HepG2 (cell line): ENCODE results near the gene IFT57. TPM values are rescaled to one million over a fixed set of nuclear protein-coding genes. Genes with fewer than 3 reads are reported as not detected.

Experiments
- ATF7-NPFF ChIP-seq: sonication (generic); formaldehyde crosslinking; IDR thresholded peaks from 2 replicates; pipeline ENCODE4 v1.8.1; 2023; ENCODE audit warnings: mild to moderate bottlenecking, low read depth, missing genetic modification reagents, moderate library complexity
- DNMT1 ChIP-seq: sonication (generic); formaldehyde crosslinking; IDR thresholded peaks from 2 replicates; pipeline ENCODE4 v1.5.1; 2020; ENCODE audit warnings: mild to moderate bottlenecking, missing genetic modification reagents
- GATAD1 ChIP-seq: IDR thresholded peaks from 2 replicates; pipeline ENCODE4 v1.6.1; 2016; ENCODE audit warnings: missing genetic modification reagents, missing compliant biosample characterization
- ISL2 ChIP-seq: sonication (generic); formaldehyde crosslinking; IDR thresholded peaks from 2 replicates; pipeline ENCODE4 v1.5.0; 2020; ENCODE audit warnings: missing genetic modification reagents
- KLF15 ChIP-seq: sonication (generic); formaldehyde crosslinking; IDR thresholded peaks from 2 replicates; pipeline ENCODE4 v1.8.1; 2023; ENCODE audit warnings: borderline replicate concordance, mild to moderate bottlenecking, inconsistent platforms, missing genetic modification reagents, mixed read lengths
- KMT2A ChIP-seq: sonication (generic); formaldehyde crosslinking; IDR thresholded peaks from 2 replicates; pipeline ENCODE4 v1.4.0; 2020; ENCODE audit warnings: missing genetic modification reagents
- MLLT10 ChIP-seq: sonication (generic); formaldehyde crosslinking; IDR thresholded peaks from 2 replicates; pipeline ENCODE4 v1.4.0; 2020; ENCODE audit warnings: missing genetic modification reagents
- NCOA2 ChIP-seq: sonication (generic); formaldehyde crosslinking; IDR thresholded peaks from 2 replicates; pipeline ENCODE4 v1.8.0; 2022; ENCODE audit warnings: inconsistent platforms
- NFIB ChIP-seq: sonication (generic); formaldehyde crosslinking; IDR thresholded peaks from 2 replicates; pipeline ENCODE4 v1.9.0; 2021; ENCODE audit warnings: missing genetic modification reagents, mild to moderate bottlenecking, borderline replicate concordance
- RBFOX2 ChIP-seq: fragments of 200-400 bp; formaldehyde crosslinking; IDR thresholded peaks from 2 replicates; pipeline ENCODE4 v1.6.1; 2017; ENCODE audit warnings: low read depth, mild to moderate bottlenecking, low read length
- ZBTB7B ChIP-seq: sonication (generic); formaldehyde crosslinking; IDR thresholded peaks from 2 replicates; pipeline ENCODE4 v1.4.0; 2020; ENCODE audit warnings: missing genetic modification reagents
- ZNF496 ChIP-seq: sonication (generic); formaldehyde crosslinking; IDR thresholded peaks from 2 replicates; pipeline ENCODE4 v1.8.1; 2023; ENCODE audit warnings: mild to moderate bottlenecking, moderate library complexity, missing genetic modification reagents; ENCODE audit not compliant: insufficient replicate concordance
- ZNF562 ChIP-seq: sonication (generic); formaldehyde crosslinking; IDR thresholded peaks from 2 replicates; pipeline ENCODE4 v1.8.0; 2022; ENCODE audit warnings: missing genetic modification reagents, borderline replicate concordance
- ZNF768 ChIP-seq: sonication (generic); formaldehyde crosslinking; IDR thresholded peaks from 2 replicates; pipeline ENCODE4 v1.4.0; 2020; ENCODE audit warnings: missing genetic modification reagents
- polyA plus RNA-seq, 8 experiments: library from polyadenylated mRNA; depleted of rRNA in 3 of 8; stranded (reverse) in 7 of 8; unstranded in 1 of 8; fragments of >200 nt; fragmentation: Illumina TruSeq in 4 of 8; extraction: Trizol in 4 of 8; gene quantifications; 2 replicates each; pipeline versions ENCODE4 v1.2.1 to v1.2.3, GENCODE V29; 2011 to 2016; ENCODE audit warnings: low read depth in 4 of 8, missing spikeins in 1 of 8, mixed read lengths in 1 of 8; ENCODE audit not compliant: insufficient read depth in 1 of 8
- total RNA-seq, 5 experiments: library from RNA; depleted of rRNA; stranded (reverse); fragments of >200 nt; fragmentation: Illumina TruSeq; extraction: Trizol; gene quantifications; 2 replicates each; pipeline ENCODE4 v1.2.3, GENCODE V29; 2016; ENCODE audit warnings: low read depth in 1 of 5
- TF ChIP-seq, protein P1 (sequence below): sonication (generic); formaldehyde crosslinking; IDR thresholded peaks from 2 replicates; pipeline ENCODE4 v1.8.0; 2023; ENCODE audit warnings: mild to moderate bottlenecking, missing genetic modification reagents
- TF ChIP-seq, protein P2 (sequence below): sonication (generic); formaldehyde crosslinking; IDR thresholded peaks from 2 replicates; pipeline ENCODE4 v1.4.0; 2020; ENCODE audit warnings: missing genetic modification reagents
- TF ChIP-seq, protein P3 (sequence below): sonication (generic); formaldehyde crosslinking; IDR thresholded peaks from 2 replicates; pipeline ENCODE4 v1.5.1; 2020; ENCODE audit warnings: mild to moderate bottlenecking, missing genetic modification reagents, borderline replicate concordance

The IFT57 gene
- total and polyA plus RNA-seq, 2 of the 13 experiments (the other 11 are each of a cell fraction or from before 2014, with no cell fraction given) = 5.5 to 14.5 TPM

DNA sequence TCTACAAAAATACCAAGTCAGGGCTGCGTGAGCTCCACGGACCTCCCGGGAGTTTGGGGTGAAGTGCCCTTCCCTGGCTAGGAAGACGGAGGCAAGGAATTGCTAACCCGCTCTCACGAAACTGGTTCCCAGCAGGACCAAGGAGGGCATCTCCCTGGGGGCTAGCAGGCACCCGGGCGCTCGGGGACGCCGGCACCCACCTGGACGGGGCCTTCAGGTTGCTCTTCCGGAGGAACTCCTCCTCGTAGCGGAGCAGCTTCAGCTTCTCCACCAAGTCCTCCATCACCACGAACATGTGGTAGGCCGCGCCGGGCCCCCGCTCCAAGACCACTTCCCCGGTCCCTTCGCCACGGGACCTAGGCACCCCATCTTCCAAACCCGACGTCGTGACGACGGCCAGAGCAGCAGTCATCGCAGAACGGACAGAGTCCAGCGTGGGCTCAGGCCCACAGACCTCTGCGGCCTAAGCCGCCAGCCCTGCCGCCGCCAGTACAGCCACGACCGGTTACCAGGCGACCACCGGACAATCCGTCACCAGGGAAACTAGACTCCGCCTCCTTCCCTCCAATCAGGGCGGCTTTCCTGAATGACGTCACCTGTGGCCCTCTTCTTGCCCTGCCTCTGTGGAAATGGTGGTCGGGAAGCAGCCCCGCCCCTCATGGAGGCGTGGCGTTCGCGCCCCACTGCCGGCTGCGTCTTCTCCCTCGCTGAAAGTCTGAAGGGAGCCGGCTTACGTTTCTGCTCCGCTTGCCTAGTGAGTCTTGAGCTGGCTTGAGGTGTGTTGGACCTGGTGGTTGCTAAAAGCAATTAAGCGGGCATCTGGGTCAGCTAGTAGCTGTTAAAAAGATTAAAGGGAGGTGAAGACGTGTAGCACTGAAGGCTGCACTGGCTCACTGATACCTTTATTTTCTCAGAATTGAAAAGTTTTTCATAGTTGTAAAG is at the start of gene IFT57 (continued):
- no peak for TF ChIP-seq ZNF562 (CRISPR knock-in tag)
- TF ChIP-seq ZNF768 = peak; percentile 53; the same call in 1 of the 2 replicates
- no peak for TF ChIP-seq ZNF496 (CRISPR knock-in tag)
- TF ChIP-seq, protein P1, sequence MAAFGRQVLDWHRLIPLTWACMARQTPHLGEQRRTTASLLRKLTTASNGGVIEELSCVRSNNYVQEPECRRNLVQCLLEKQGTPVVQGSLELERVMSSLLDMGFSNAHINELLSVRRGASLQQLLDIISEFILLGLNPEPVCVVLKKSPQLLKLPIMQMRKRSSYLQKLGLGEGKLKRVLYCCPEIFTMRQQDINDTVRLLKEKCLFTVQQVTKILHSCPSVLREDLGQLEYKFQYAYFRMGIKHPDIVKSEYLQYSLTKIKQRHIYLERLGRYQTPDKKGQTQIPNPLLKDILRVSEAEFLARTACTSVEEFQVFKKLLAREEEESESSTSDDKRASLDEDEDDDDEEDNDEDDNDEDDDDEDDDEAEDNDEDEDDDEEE (CRISPR knock-in tag) = no peak
- TF ChIP-seq RBFOX2 = peak; percentile 51
- TF ChIP-seq ZBTB7B = peak; percentile 76; the same call in 1 of the 2 replicates
- TF ChIP-seq, protein P2, sequence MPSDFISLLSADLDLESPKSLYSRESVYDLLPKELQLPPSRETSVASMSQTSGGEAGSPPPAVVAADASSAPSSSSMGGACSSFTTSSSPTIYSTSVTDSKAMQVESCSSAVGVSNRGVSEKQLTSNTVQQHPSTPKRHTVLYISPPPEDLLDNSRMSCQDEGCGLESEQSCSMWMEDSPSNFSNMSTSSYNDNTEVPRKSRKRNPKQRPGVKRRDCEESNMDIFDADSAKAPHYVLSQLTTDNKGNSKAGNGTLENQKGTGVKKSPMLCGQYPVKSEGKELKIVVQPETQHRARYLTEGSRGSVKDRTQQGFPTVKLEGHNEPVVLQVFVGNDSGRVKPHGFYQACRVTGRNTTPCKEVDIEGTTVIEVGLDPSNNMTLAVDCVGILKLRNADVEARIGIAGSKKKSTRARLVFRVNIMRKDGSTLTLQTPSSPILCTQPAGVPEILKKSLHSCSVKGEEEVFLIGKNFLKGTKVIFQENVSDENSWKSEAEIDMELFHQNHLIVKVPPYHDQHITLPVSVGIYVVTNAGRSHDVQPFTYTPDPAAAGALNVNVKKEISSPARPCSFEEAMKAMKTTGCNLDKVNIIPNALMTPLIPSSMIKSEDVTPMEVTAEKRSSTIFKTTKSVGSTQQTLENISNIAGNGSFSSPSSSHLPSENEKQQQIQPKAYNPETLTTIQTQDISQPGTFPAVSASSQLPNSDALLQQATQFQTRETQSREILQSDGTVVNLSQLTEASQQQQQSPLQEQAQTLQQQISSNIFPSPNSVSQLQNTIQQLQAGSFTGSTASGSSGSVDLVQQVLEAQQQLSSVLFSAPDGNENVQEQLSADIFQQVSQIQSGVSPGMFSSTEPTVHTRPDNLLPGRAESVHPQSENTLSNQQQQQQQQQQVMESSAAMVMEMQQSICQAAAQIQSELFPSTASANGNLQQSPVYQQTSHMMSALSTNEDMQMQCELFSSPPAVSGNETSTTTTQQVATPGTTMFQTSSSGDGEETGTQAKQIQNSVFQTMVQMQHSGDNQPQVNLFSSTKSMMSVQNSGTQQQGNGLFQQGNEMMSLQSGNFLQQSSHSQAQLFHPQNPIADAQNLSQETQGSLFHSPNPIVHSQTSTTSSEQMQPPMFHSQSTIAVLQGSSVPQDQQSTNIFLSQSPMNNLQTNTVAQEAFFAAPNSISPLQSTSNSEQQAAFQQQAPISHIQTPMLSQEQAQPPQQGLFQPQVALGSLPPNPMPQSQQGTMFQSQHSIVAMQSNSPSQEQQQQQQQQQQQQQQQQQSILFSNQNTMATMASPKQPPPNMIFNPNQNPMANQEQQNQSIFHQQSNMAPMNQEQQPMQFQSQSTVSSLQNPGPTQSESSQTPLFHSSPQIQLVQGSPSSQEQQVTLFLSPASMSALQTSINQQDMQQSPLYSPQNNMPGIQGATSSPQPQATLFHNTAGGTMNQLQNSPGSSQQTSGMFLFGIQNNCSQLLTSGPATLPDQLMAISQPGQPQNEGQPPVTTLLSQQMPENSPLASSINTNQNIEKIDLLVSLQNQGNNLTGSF (CRISPR knock-in tag) = peak; percentile 59; the same call in 1 of the 2 replicates
- no peak for TF ChIP-seq NFIB
- TF ChIP-seq GATAD1 (CRISPR knock-in tag) = 0 out of 2 replicates have a peak, but pooled peaks have one; percentile 37
- TF ChIP-seq KLF15 = no peak
- TF ChIP-seq ISL2 = no peak
- TF ChIP-seq DNMT1 (CRISPR knock-in tag) = no peak
- TF ChIP-seq, protein P3, sequence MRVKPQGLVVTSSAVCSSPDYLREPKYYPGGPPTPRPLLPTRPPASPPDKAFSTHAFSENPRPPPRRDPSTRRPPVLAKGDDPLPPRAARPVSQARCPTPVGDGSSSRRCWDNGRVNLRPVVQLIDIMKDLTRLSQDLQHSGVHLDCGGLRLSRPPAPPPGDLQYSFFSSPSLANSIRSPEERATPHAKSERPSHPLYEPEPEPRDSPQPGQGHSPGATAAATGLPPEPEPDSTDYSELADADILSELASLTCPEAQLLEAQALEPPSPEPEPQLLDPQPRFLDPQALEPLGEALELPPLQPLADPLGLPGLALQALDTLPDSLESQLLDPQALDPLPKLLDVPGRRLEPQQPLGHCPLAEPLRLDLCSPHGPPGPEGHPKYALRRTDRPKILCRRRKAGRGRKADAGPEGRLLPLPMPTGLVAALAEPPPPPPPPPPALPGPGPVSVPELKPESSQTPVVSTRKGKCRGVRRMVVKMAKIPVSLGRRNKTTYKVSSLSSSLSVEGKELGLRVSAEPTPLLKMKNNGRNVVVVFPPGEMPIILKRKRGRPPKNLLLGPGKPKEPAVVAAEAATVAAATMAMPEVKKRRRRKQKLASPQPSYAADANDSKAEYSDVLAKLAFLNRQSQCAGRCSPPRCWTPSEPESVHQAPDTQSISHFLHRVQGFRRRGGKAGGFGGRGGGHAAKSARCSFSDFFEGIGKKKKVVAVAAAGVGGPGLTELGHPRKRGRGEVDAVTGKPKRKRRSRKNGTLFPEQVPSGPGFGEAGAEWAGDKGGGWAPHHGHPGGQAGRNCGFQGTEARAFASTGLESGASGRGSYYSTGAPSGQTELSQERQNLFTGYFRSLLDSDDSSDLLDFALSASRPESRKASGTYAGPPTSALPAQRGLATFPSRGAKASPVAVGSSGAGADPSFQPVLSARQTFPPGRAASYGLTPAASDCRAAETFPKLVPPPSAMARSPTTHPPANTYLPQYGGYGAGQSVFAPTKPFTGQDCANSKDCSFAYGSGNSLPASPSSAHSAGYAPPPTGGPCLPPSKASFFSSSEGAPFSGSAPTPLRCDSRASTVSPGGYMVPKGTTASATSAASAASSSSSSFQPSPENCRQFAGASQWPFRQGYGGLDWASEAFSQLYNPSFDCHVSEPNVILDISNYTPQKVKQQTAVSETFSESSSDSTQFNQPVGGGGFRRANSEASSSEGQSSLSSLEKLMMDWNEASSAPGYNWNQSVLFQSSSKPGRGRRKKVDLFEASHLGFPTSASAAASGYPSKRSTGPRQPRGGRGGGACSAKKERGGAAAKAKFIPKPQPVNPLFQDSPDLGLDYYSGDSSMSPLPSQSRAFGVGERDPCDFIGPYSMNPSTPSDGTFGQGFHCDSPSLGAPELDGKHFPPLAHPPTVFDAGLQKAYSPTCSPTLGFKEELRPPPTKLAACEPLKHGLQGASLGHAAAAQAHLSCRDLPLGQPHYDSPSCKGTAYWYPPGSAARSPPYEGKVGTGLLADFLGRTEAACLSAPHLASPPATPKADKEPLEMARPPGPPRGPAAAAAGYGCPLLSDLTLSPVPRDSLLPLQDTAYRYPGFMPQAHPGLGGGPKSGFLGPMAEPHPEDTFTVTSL (CRISPR knock-in tag) = no peak
- TF ChIP-seq KMT2A (CRISPR knock-in tag) = peak; percentile 67
- peak; percentile 62; the same call in 1 of the 2 replicates for TF ChIP-seq ATF7-NPFF (CRISPR knock-in tag)
- no peak for TF ChIP-seq MLLT10 (CRISPR knock-in tag)
- TF ChIP-seq NCOA2 (CRISPR knock-in tag) = no peak
